Nucleus accumbens (tissue), 56 donors: ENCODE results near the gene FRMPD3.
"Not testable (repeated sequence)": the region's sequence is repeated elsewhere in the genome, so short reads cannot be mapped to it uniquely, and the experiment has no call there.

Experiments used
- DNase-seq, 56 donors: peaks; one replicate each; lab custom pipeline; 2025; lab: John Stamatoyannopoulos, UW

Gene FRMPD3

DNA sequence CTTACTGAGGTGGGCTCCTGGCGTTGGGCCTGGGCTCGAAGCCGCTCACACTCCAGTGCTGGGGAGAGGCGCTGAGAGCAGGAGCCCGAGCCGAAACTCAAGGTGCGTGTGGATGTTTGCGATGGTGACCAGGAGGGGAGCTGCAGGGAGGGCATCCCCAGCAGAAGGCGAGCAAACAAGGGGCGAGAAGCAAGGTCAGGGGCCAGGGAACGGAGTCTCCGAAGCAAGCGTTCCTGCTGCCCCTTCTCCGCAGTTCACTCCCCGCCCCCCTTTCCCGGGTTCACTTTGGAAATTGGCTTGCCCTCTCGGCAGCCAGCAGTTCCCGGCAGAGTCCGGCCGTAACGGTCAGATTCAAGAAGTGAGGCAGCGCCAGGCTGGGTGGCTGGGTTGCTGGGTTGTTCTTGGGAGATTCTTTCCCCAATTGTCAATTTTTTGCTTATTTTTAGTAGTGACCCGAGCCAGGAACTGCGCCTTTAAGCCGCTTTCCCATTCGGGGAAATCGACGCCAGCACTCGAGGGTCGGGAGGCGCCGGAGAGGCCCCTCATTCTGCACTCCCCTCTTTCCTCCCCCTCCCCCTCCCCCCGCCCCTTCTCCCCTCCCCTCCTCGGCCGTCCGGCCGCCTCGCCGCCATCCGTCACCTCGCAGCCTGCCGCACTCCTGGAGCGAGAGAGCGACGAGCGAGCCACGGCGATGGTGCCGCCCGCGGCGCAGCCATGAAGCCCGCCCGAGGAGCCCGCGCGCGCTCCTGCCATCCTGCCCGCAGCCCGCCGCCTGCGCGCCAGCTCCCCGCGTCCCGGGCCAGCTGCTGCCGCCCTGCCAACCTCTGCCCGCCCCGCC, at the start of gene FRMPD3:
Gene FRMPD3 (plus strand): TSS at position 655 of the 838 bp plus-strand sequence. CDS start 76,937 bp downstream, outside the sequence.
- peak in 6 of 56 donors; percentile 0 to 27 (median 10) for DNase-seq

DNA sequence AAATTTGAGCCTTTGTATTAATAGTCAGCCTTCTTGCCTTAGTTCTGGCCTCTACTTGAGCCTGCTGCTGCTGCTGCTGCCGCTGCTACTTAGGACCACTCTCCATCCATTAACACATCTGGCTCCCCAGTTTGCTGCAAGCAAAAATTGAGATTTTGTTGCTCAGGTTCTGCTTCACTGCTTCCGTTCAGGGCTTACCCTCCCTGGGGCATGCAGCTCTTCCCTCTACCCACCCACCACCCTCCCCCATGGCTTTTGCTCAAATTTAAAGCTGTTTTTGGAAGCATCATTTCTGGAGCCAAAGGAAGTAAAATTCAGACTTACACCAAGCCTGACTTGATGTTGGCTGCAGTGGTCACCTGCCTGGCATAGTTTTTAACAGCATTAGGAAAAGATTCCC, 28.9 kb upstream of the FRMPD3 start:
- no peak for DNase-seq

DNA sequence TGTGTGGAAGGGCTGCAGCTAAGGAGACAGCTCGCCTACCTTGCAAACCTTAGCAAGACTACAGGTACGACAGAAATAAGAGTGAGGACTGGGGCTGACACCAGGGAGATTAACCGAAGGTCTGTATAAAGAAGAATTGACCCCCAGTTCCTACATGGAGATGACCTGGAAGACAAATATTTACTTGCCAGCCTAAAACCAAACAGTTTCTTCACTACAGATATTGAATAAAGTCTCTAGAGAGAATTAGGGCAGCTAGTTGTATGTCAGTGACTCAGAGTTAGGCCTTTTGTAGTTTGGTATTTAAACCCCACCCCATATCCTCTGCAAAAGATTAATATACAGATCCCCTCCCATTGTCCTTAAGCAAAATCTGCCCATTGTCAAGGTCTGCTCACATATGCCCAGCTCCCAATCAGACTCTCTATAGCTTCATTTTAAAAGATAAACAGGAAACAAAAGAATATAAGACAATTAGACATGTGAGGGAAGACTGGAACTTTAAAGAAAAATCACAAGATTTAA, 28.1 kb upstream of the FRMPD3 start:
- no peak for DNase-seq

DNA sequence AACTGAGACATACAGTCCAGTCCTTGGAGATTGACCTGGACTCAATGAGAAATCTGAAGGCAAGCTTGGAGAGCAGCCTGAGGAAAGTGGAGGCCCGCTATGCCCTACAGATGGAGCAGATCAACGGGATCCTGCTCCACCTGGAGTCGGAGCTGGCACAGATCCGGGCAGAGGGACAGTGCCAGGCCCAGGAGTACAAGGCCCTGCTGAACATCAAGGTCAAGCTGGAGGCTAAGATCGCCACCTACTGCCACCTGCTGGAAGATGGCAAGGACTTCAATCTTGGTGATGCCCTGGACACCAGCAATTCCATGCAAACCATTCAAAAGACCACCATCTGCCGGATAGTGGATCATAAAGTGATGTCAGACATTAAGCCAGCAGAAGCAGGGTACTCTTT, 20.4 kb upstream of the FRMPD3 start:
- peak in 1 of 56 donors; percentile 3 for DNase-seq

DNA sequence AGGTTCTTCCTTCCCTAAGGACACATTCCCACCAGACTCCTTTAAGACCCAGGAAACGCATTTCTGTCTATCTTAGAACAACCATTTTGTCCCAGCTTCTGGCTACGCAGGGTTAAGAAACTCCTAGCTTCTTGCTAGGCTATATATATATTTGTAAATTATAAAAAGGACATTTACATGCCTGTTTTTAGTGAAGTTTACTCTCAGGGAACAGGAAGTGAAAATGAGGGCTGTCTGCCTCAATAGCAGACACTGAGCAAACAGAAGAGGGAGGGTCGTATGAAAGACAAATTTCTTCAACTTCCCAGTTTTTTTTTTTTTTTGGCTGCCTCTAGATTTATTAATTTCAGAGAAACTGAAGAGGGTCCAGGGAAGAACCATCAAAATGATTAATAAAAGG, 9.3 kb upstream of the FRMPD3 start:
- no peak for DNase-seq

DNA sequence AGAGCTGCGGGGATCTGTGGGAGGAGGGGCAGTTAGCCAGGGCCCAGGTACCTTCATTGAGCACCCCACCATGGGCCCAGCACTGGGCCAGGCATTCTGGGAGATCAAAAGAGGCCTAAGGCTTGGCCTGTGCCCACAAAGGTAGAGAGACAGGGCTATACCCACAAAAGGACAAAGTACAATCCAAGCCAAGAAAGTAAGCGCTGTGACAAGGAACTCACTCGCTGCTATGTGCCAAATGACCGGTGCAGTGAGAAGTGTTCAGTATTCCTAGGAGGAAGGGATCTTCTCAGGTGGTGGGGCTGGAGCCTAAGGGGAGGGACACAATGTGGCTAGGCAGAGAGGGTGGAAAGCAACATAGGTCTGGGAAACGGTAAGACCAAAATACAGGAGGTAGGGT, 8.8 kb upstream of the FRMPD3 start:
- no peak for DNase-seq

DNA sequence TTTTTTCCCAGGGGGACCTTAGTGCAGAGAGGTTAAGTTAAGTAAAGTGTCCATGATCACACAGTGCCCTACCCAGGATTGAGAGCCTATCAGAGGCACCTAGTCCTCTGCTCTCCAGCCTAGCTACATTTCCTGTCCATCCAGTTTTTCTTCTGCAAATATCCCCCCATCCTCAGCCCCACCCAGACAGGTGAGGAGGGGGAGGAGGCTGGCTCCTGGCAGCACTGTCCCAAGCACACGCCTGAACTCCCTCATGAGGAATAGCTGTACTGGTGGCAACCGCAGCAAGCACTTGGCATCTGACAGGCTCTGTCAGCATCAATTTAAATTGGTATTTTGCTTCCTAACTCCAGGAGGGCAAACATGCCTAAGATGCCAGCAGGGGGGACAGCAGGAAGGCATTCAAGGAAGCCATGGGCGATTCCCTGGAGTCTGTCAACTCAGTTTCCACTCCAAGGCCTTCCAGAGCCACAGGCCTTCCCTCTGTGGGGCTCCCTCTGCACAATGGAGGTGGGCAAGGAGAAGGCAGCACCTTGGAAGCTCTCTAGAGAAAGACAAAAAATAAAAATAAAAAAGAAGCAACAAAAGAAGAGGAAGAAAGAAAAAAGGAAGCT, 6.4 kb upstream of the FRMPD3 start:
- DNase-seq: no peak

DNA sequence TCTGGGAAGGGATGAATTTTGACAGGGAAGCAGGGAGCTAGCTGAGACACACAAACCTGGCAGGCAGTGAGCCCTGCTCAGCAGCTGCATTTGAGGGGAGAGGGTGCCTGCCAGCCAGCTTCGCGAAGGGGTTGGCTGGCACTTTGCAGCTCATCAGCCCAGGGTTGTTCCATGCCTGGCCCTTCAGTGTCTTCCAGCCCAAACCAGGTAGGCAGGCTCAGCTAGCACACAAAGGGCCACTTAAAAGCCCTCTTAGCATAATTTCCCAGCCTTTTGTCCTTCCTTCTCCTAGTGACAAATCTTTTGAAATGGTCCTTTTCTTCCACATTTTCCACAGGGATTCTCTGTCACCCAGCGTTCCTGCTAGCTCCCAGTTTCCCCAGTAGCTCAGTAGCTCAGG, 4.3 kb upstream of the FRMPD3 start:
- no peak for DNase-seq

DNA sequence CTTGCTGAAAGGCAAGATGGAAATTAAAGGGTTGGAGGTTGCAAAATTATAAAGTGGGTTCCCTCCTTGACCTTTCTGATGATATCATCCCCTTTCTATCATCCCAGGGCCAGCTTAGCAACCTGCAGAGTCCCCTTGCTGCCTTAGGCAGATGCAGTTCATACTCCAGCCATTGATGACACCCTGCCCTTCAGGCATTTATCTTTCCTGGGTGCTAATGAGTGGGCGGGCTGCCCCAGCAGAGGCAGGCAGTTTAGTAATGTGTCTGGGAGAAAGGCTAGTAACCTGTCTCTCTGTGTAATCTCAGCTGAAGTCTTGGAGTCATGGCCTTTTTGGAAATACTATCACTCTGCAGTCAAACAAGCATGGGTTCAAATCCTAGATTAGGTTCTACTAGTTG, 3.8 kb upstream of the FRMPD3 start:
- DNase-seq: no peak

DNA sequence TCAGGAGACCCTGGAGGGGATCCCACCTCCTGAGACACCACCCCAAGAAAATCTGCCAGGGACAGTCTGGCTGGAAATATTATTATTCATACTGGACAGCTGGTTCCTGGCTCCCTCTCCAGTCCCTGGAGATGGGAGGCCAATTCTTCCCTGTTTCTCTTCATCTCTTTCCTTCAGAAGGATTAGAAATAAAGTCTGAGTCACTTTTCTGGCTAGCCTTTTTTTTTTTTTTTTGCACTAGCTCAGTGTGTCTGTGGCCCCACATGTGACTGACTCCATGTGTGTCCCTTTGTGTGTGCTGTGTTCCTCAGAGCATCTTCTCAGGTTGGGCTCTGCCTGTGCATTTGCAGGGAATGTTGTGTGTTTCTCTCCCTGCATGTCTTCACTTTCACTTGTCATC, 1.8 kb upstream of the FRMPD3 start:
- DNase-seq: no peak

DNA sequence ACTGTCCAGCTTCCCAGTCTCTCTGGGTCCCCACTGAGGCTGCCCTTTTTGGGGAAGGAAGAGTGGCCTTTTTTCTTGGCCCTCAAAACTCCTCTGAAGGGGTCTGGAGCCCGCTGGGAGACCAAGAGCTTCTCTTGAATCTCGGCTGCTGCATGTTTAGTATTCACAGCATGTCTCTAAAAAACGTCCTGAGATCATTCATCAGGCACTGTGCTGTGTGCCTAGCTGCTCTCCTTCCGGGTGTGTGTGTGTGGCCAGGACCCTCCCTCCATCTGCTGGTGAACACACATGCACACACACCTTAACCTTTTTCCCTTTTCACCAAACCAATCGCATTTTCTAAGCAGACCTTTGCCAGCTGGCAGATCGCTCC, 841 bp upstream of the FRMPD3 start:
- DNase-seq: no peak

DNA sequence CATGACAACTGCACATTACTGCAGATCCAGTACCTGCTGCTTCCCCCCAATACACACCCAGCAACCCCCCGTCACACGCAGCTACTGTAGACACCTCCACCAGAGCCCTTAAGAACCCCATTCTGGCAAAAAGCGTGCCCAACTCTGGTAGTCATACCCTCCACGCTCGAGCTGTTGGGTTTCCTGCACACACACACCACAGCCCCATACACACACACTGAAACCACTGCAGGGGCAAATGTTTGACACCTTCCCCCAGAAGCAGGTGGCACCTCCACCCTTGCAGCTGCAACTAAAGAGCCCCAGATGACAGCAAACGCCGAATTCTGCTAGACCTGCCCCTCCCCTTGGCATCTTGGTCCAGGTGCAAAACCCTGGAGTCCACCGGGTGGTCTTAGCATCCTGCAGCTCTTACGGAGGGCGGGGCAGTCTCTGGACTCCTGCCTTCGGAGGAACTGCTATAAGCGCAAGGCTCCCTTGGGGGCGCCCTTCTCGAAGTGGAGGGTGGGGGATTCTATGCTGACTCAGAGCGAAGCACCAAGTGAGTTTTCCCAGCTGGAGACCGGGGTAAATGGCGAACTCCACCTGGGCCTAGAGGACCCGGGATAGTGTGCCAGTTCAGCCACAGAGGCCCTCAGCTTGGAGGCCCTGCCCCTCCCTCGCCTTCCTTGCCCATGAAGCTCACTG, 1.5 kb downstream of the FRMPD3 start:
- peak in 7 of 56 donors; percentile 1 to 25 (median 8) for DNase-seq

DNA sequence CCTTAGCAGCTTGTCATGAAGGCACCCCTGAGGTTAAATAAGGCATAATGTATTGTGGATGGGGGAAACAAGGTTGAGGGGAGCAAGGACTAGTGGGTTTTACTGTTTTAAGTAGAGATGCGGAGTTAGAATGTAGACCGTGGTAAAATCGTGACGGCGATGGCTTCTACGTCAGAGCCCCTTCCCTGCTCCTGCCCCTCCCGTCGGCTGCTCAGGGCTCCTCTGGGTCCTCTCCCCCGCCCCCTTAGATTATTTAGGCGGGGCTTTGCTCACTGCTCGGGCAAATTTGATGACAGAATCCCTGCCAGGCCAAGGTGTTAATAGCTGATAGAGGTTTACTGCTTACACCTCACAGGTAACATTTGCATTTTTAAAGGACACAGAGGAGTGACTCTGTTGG, 2.3 kb downstream of the FRMPD3 start:
- peak in 2 of 56 donors; percentile 1 to 3 for DNase-seq

DNA sequence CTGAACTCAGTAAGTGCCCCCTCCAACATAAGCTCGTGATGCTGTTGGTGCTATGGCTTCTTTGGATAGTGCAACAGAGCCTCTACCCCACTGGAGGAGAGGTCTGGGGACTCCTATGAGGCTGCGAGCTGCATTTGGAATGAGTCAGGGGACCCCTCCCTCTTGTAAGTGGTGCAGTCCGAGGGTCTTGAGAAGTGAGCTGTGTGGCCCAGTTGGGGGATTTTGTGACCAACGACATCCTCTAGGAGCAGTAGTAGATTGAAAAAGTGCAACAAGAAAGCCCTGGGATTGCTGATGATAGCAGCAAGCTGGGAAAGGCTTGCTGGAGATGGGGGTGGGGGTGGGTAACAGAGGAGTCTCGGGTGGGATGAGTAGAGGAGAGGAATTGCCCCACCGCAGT, 3.1 kb downstream of the FRMPD3 start:
- DNase-seq: no peak

DNA sequence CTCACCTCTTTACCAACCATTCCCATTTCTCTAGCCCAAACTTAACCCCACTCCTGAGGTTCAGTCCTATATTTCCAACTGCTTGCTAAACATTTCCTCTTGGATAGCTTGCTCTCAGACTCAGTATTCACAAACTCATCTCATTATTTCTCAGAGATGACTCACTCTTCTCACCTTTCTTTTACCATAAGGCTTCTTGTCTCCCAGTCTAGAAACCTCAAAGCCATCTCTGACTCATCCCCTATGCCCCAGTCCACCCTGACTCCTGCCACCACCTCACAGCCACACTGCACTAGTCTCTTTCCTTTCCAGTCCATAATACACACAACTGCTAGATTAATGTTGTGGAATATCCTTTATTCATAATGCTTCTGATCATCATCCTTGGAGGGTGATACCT, 4.8 kb downstream of the FRMPD3 start:
- DNase-seq: no peak

DNA sequence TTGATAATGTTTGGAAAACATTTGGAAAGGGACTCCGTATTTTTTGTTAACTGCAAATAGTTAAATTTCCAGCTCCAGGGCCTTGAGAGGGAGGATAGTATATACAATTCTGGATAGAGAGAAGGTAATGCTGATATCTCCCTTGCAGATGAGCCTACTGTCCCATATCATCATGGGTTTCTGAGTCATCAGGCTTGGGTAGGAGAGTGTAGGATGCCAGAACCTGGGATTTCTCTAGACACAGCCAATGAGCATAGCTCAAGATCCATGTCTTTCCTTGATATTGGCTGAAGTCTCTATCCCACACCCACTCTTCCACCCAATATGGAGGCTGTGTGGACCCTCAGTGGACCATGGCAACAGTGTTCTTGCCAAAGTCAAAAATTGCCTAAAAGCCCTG, 7.8 kb downstream of the FRMPD3 start:
- DNase-seq: no peak

DNA sequence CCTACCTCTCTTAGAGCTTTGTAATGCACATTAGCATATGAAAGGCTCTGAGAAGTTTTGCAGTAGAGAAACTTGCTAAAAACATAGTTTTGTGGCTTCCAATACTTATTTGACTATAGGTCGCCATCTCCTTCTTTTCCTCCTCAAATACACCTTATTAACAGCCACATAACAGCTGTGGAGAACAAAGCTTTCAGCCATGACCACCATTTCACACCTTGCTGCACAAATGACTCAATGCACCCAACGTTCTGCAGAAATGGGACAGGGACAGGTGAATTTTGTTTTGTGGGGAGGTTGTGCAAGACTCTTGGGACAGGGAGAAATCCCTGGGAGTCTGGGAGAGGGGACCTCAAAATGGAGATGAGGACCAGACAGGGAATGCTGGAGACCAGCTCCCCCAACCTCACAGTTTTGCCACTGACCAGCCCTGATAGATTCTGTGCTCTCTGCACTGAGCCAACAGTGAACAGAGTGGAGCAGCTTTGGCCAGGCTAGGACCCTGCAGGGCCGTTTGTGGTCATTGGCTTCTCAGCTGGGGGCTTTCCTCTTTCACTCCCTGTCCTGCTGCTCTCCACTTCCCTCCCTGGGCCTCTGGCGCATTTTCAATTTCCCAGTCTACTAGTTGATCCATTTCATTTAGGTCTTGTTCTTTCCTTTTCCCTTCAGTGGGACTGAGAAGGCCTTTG, 16.6 kb downstream of the FRMPD3 start:
- no peak for DNase-seq

DNA sequence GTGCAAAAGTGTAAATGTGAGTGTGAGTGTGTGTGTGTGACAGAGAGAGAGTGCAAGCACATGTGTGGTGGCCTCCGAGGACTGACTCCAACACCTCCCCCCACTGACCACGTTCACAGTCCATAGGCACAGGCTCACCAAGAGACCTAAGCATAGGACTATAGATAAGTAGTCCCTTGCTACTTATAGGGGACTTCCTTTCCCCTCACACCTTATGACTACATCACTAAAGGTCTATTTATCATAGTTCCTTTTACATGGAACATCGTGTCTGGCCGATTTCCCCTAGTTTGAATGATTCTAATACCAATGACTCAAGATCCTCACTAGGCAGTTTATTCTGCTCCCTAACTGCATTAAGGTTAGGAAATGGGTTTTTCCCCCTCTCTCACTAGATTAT, 17.8 kb downstream of the FRMPD3 start:
- no peak for DNase-seq

DNA sequence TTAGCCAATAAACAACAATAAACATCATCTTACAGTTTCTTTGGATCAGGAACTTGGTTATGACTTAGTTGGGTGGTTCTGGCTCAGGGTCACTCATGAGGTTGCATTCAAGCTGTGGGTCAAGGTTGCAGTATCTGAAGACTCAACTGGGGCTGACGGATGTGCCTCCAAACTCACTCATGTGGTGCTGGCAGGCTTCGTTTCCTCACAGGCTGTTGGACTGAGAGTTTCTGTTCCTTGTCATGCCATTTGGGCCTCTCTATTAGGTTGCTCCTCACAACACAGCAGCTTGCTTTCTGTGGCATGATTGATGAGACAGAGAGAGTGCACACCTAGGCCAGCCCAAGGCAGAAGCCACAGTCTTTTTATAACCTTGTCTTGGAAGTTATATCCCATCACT, 20.7 kb downstream of the FRMPD3 start:
- DNase-seq: no peak

DNA sequence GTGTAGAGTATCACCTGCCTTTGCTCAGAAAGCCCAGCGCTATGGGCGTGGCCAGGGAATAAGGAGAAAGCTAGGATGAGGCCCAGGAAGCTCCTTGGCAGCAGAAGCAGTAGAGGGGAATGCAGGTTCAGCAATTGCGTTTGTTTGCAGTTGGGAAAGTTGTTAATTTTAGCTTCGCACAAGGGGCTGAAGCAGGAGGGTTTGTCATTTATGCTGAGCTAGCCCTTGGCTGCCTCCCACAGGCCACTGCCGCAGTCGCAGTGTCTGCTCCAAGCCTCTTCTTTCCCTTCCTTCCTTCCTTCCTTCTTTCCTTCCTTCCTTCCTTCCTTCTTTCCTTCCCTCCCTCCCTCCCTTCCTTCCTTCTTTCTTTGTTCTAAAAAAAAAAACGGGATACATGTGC, 21.5 kb downstream of the FRMPD3 start:
- DNase-seq: no peak

DNA sequence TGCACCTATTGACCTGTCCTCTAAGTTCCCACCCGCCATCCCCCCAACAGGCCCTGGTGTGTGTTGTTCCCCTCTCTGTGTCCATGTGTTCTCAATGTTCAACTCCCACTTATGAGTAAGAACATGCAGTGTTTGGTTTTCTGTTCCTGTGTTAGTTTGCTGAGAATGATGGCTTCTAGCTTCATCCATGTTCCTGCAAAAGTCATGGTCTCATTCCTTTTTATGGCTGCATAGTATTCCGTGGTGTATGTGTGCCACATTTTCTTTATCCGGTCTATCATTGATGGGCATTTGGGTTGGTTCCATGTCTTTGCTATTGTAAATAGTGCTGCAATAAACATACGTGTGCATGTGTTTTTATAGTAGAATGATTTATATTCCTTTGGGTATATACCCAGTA, 22.0 kb downstream of the FRMPD3 start:
- not testable (repeated sequence) for DNase-seq
